GM12874 (cell line): ENCODE results near the gene CLCN4.

ENCODE experiments used
- CTCF ChIP-seq: IDR thresholded peaks from 2 replicates; pipeline ENCODE4 v1.5.1; 2011; ENCODE audit warnings: low read depth, mild to moderate bottlenecking, control low read depth, low read length, moderate library complexity; ENCODE audit not compliant: insufficient read depth

CLCN4 gene

GRCh38 chrX:10158279-10159144 is 1.7 kb downstream of the CLCN4 start:
- TF ChIP-seq CTCF: no peak

GRCh38 chrX:10159145-10159468 is 2.3 kb downstream of the CLCN4 start:
- no peak for TF ChIP-seq CTCF

GRCh38 chrX:10160211-10160610 is 3.4 kb downstream of the CLCN4 start:
- no peak for TF ChIP-seq CTCF

- no peak for TF ChIP-seq CTCF
Measured at GRCh38 chrX:10163031-10163430, 6.3 kb downstream of the CLCN4 start.

GRCh38 chrX:10164879-10165278 is 8.1 kb downstream of the CLCN4 start:
- no peak for TF ChIP-seq CTCF

- no peak for TF ChIP-seq CTCF
Measured at GRCh38 chrX:10165580-10166247, 8.9 kb downstream of the CLCN4 start.

GRCh38 chrX:10166248-10166716 is 9.5 kb downstream of the CLCN4 start:
- TF ChIP-seq CTCF: no peak
